Right lobe of liver (tissue), 4 donors: ENCODE data around the gene MSL2.

Experiments used
- CTCF ChIP-seq, 4 donors: fragments of 200-600 bp in 3 of 4; fragments of 450-650 bp in 1 of 4; IDR thresholded peaks; one replicate each; pipeline versions ENCODE4 v1.5.1 to v1.8.0; 2016 to 2022; ENCODE audit warnings: antibody characterized with exemption in 4 of 4, mild to moderate bottlenecking in 2 of 4
- POLR2A ChIP-seq: fragments of 450-650 bp; IDR thresholded peaks from one replicate; pipeline ENCODE4 v1.6.1; 2017; ENCODE audit warnings: antibody characterized with exemption, mild to moderate bottlenecking
- donor health status: DM: no; HTN: no; CAD: no.
- donor health status: DM: no; HTN: no; CAD: no.
- donor health status: DM: no; HTN: yes; CAD: no.

GRCh38 chr3:136189043-136189442 lies 7.1 kb downstream of the MSL2 start:
- TF ChIP-seq CTCF (IDR thresholded peaks at IDR 0.05) (no peak), POLR2A (no peak)
